ENCODE measurements around the gene DOHH. TPM values are rescaled to one million over a fixed set of nuclear protein-coding genes. Genes with fewer than 3 reads are reported as not detected.

The DOHH gene
- total RNA-seq, 1 donor = 8.3 TPM

DNA sequence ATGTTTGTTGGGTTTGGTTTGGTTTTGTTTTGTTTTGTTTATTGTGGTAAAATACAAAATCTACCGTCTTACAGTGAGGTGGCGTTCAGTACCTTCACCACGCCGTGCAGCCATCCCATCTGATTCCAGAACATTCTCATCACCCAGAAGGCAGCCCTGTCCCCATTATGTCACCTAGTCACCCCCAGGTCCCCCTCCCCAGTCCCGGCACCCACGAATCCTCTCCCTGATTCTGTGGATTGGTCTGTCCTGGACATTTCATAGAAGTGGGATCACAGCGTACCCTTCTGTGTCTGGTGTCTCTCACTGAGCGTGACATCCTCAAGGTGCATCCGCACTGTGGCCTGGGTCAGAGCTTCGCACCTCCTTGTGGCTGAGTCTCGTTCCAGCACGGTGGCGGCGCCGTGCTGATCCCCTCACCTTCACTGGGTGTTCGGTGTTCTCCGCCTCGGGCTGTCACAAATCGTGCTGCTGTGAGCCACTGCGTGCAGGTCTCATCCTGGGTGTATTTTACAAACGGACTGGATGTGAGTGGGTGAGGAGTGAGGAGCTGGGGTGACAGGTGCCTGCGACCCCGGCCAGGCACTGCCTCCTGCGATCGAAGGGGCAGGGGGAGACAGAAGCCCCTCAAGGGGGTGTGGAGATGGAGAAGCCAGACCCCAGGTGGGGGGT, 37.9 kb upstream of the DOHH start:
- Histone ChIP-seq H3K4me2 (ENCODE audit: insufficient read depth, low read length) (no peak overlapping the region), H3K27me3 (ENCODE audit: insufficient read depth, low read length) (no peaks in the 10 kb centered on the region), H4K20me1 (ENCODE audit: insufficient read depth, low read length) (peaks cover 14% of the 10 kb centered on the region), H2AFZ (ENCODE audit: low read length) (no peak overlapping the region), H3K9me3 (ENCODE audit: low read depth, low read length) (no peaks in the 10 kb centered on the region), H3K79me2 (ENCODE audit: insufficient read depth, low read length) (no peaks in the 10 kb centered on the region), H3K27ac (ENCODE audit: low read depth, low read length) (no peak overlapping the region), H3K4me1 (ENCODE audit: insufficient read depth, low read length) (no peaks in the 10 kb centered on the region), H3K36me3 (ENCODE audit: insufficient read depth, low read length) (peaks cover 19% of the 10 kb centered on the region), H3K4me3 (ENCODE audit: insufficient read depth, low read length) (no peak overlapping the region)
- TF ChIP-seq CTCF (IDR thresholded peaks at IDR 0.05; ENCODE audit: extremely low read depth, low read depth, low read length) = no peak
- peak; percentile 87 for DNase-seq (ENCODE audit: insufficient read length, low spot score, missing footprints)

DNA sequence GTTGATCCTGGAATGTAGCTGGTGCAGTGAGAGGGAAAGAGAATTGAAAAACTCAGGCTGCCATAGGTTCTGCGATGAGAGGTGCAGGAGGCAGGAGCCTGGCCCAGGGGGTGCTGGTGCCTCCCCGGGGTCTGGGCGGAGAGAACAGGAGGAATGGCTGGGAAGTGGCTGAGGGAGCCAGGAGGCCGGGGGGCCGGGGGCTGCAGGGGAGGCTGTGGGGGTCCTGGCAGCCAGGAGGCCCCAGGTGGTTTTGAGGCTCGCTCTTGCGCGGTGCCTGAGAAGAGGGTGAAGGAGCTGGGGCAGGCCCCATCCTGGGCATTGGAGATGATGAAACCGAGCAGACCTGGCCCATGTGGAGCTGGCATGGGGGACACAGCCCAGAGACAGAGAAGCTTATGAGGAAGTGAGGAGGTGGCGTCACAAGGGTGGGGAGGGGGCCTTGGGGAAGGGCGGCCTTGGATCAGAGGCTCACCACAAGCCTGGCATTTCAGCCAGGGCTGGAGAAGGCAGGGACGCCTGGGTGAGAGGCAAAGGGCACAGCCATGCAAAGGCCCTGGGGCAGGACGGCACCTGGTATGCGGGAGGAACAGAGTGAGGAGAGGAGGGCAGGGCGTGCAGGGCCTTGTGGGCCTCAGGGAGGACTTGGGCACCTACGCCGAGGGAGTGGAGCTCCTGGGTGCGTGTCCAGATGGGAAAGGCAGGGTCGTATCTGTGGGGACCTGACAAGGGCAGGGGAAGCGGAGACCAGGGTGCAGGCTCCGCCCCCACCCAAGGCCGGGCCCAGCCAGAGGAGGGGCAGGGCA, 37.2 kb upstream of the DOHH start:
- H3K4me1 ChIP-seq (ENCODE audit: insufficient read depth, low read length) = no peaks in the 10 kb centered on the region
- H3K79me2 ChIP-seq (ENCODE audit: insufficient read depth, low read length) = no peaks in the 10 kb centered on the region
- H3K27ac ChIP-seq (ENCODE audit: low read depth, low read length) = no peak overlapping the region
- H2AFZ ChIP-seq (ENCODE audit: low read length) = no peak overlapping the region
- H3K36me3 ChIP-seq (ENCODE audit: insufficient read depth, low read length) = peaks cover 24% of the 10 kb centered on the region
- DNase-seq (ENCODE audit: insufficient read length, low spot score, missing footprints) = no peak
- no peaks in the 10 kb centered on the region for H3K27me3 ChIP-seq (ENCODE audit: insufficient read depth, low read length)
- H3K4me3 ChIP-seq (ENCODE audit: insufficient read depth, low read length) = no peak overlapping the region
- no peaks in the 10 kb centered on the region for H3K9me3 ChIP-seq (ENCODE audit: low read depth, low read length)
- H3K4me2 ChIP-seq (ENCODE audit: insufficient read depth, low read length) = no peak overlapping the region
- TF ChIP-seq CTCF (IDR thresholded peaks at IDR 0.05; ENCODE audit: extremely low read depth, low read depth, low read length) = no peak
- H4K20me1 ChIP-seq (ENCODE audit: insufficient read depth, low read length) = peaks cover 14% of the 10 kb centered on the region

DNA sequence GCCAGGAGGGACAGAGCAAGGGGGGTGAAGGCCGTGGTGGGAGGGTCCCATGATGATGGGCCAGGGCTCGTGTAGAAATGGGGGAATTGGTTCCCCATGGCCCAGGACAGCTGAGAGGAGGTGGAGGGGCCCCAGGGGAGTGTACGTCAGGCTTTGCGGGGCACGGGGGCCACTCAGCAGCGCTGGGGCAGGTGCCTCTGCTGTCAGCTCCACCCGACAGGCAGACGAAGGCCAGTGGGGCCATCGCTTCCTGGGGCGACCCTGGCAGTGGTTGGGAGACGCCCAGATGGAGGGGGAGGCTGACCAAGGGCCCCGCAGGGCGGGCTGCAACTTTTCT, 36.6 kb upstream of the DOHH start:
- no peaks in the 10 kb centered on the region for H3K79me2 ChIP-seq (ENCODE audit: insufficient read depth, low read length)
- no peak for TF ChIP-seq CTCF (IDR thresholded peaks at IDR 0.05; ENCODE audit: extremely low read depth, low read depth, low read length)
- H3K4me3 ChIP-seq (ENCODE audit: insufficient read depth, low read length) = no peak overlapping the region
- peaks cover 27% of the 10 kb centered on the region for H3K36me3 ChIP-seq (ENCODE audit: insufficient read depth, low read length)
- H4K20me1 ChIP-seq (ENCODE audit: insufficient read depth, low read length) = peaks cover 14% of the 10 kb centered on the region
- H3K27ac ChIP-seq (ENCODE audit: low read depth, low read length) = no peak overlapping the region
- H3K9me3 ChIP-seq (ENCODE audit: low read depth, low read length) = no peaks in the 10 kb centered on the region
- H3K27me3 ChIP-seq (ENCODE audit: insufficient read depth, low read length) = no peaks in the 10 kb centered on the region
- no peak overlapping the region for H3K4me2 ChIP-seq (ENCODE audit: insufficient read depth, low read length)
- no peaks in the 10 kb centered on the region for H3K4me1 ChIP-seq (ENCODE audit: insufficient read depth, low read length)
- no peak overlapping the region for H2AFZ ChIP-seq (ENCODE audit: low read length)
- no peak for DNase-seq (ENCODE audit: insufficient read length, low spot score, missing footprints)

GRCh38 chr19:3536429-3537100, 36.1 kb upstream of the DOHH start:
- TF ChIP-seq CTCF (IDR thresholded peaks at IDR 0.05; ENCODE audit: extremely low read depth, low read depth, low read length) = no peak
- no peak overlapping the region for H2AFZ ChIP-seq (ENCODE audit: low read length)
- DNase-seq (ENCODE audit: insufficient read length, low spot score, missing footprints) = peak; percentile 94

More at GRCh38 chr19:3536429-3537100, 36.1 kb upstream of the DOHH start:
- H3K27me3 ChIP-seq (ENCODE audit: insufficient read depth, low read length) = no peaks in the 10 kb centered on the region
- peaks cover 28% of the 10 kb centered on the region for H3K36me3 ChIP-seq (ENCODE audit: insufficient read depth, low read length)
- no peak overlapping the region for H3K4me3 ChIP-seq (ENCODE audit: insufficient read depth, low read length)
- no peaks in the 10 kb centered on the region for H3K4me1 ChIP-seq (ENCODE audit: insufficient read depth, low read length)
- H3K27ac ChIP-seq (ENCODE audit: low read depth, low read length) = no peak overlapping the region
- H3K79me2 ChIP-seq (ENCODE audit: insufficient read depth, low read length) = no peaks in the 10 kb centered on the region
- no peak overlapping the region for H3K4me2 ChIP-seq (ENCODE audit: insufficient read depth, low read length)
- H4K20me1 ChIP-seq (ENCODE audit: insufficient read depth, low read length) = peaks cover 14% of the 10 kb centered on the region
- H3K9me3 ChIP-seq (ENCODE audit: low read depth, low read length) = no peaks in the 10 kb centered on the region
